Measurements from ENCODE around the gene MFSD11.
"Not testable (repeated sequence)": the region's sequence is repeated elsewhere in the genome, so short reads cannot be mapped to it uniquely, and the experiment has no call there.

The MFSD11 gene

GRCh38 chr17:76726776-76727718, 10.9 kb upstream of the MFSD11 start, which contains the start of gene METTL23:
TSS of gene METTL23 (plus strand) at chr17:76726839. CDS start at chr17:76729711, 2,872 bp downstream.
- peak within 1 kb of the TSS; percentile 97 to 100 for H3K4me3 ChIP-seq (ENCODE audit: low read length in 2 of 2)
- H2AK5ac ChIP-seq (ENCODE audit: low read depth, low read length) = peak within 1 kb of the TSS; percentile 81
- peak within 1 kb of the TSS; percentile 87 for H3K27ac ChIP-seq (replicated peaks; ENCODE audit: low read length)
- H3K18ac ChIP-seq (ENCODE audit: low read length) = peak within 1 kb of the TSS; percentile 99
- H2BK120ac ChIP-seq (ENCODE audit: low read depth, low read length) = peak within 1 kb of the TSS; percentile 72
- peak within 1 kb of the TSS; percentile 100 for H3K14ac ChIP-seq (ENCODE audit: low read length)
- peaks cover 10 to 56% of the 10 kb centered on the region in 2 donors for H3K36me3 ChIP-seq (replicated peaks in 1 of 2; ENCODE audit: control insufficient read depth in 2 of 2, insufficient read depth in 2 of 2, low read length in 2 of 2)
- H3K79me1 ChIP-seq (ENCODE audit: low read depth, low read length) = peaks cover 6% of the 10 kb centered on the region
- peak within 1 kb of the TSS; percentile 98 for H2AFZ ChIP-seq (ENCODE audit: low read length)
- H3K23ac ChIP-seq (ENCODE audit: low read depth, low read length, poor library complexity) = peak within 1 kb of the TSS; percentile 98
- no peak within 1 kb of the TSS for H3K4ac ChIP-seq (ENCODE audit: low read length)
- DNase-seq (ENCODE audit: low spot score) = peak; percentile 53
- H3K9me3 ChIP-seq (replicated peaks in 1 of 2; ENCODE audit: control insufficient read depth in 2 of 2, insufficient read depth in 1 of 2, low read depth in 1 of 2, low read length in 2 of 2) = no peaks in the 10 kb centered on the region
- H3K27me3 ChIP-seq (ENCODE audit: control insufficient read depth in 3 of 3, insufficient read depth in 3 of 3, low read depth in 1 of 3, low read length in 3 of 3) = no peaks in the 10 kb centered on the region
- no peak within 1 kb of the TSS for H4K91ac ChIP-seq (ENCODE audit: low read depth, low read length, poor library complexity)
- no CpG with 5 or more reads among the region's 71 CpGs for whole genome bisulfite sequencing, 2 donors (ENCODE audit: extremely low coverage in 2 of 2, insufficient read length in 2 of 2, insufficient replicate concordance in 1 of 2)
- H2BK12ac ChIP-seq (ENCODE audit: low read length) = no peak within 1 kb of the TSS
- H2BK15ac ChIP-seq (ENCODE audit: low read length) = peak within 1 kb of the TSS; percentile 64
- peak within 1 kb of the TSS; percentile 65 for H4K8ac ChIP-seq (ENCODE audit: low read depth, low read length)
- H3K4me1 ChIP-seq (ENCODE audit: control insufficient read depth in 2 of 2, insufficient read depth in 1 of 2, low read depth in 1 of 2, low read length in 2 of 2) = peaks cover 5 to 11% of the 10 kb centered on the region in 2 donors
- H2BK5ac ChIP-seq (ENCODE audit: low read length) = peak within 1 kb of the TSS; percentile 90
- peak within 1 kb of the TSS; percentile 86 for H3K4me2 ChIP-seq (ENCODE audit: insufficient read depth, low read length, poor library complexity, severe bottlenecking)
- H3K9ac ChIP-seq (ENCODE audit: low read depth, low read length, poor library complexity) = peak within 1 kb of the TSS; percentile 95

DNA sequence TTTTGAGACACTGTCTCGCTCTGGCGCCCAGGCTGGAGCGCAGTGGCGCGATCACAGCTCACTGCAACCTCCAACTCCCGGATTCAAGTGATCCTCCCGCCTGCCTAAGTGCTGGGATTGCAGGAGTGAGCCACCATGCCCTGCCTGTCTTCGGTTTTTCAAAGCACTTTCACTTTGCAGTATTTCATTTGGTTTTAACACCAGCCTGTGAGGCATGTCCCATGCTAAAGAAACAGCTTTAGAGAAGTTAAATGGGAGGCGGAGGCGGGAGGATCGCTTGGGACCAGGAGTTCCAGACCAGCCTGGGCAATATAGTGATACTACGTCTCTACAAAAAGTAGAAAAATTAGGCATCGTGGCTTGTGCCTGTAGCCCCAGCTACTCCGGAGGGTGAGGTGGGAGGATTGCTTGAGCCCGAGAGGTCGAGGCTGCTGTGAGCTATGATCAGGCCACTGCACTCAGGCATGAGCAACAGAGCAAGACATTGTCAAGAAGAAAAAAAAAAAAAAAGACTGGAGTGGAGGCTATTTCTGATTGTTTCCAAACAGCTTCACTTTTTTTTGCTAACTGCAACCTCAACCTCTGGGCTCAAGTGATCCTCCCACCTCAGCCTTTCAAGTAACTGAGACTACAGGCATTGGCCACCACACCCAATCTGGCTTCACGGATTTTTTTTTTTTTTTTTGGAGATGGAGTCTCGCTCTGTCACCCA, 10.0 kb upstream of the MFSD11 start:
- Histone ChIP-seq H3K9ac (ENCODE audit: low read depth, low read length, poor library complexity) (peak overlapping the region; percentile 7), H3K9me3 (replicated peaks in 1 of 2; ENCODE audit: control insufficient read depth in 2 of 2, insufficient read depth in 1 of 2, low read depth in 1 of 2, low read length in 2 of 2) (no peaks in the 10 kb centered on the region), H3K4ac (ENCODE audit: low read length) (no peak overlapping the region), H3K4me3 (ENCODE audit: low read length in 2 of 2) (peak overlapping the region in 1 of 2 donors; percentile 100), H4K8ac (ENCODE audit: low read depth, low read length) (no peak overlapping the region), H3K27ac (replicated peaks; ENCODE audit: low read length) (no peak overlapping the region), H3K18ac (ENCODE audit: low read length) (no peak overlapping the region), H3K4me1 (ENCODE audit: control insufficient read depth in 2 of 2, insufficient read depth in 1 of 2, low read depth in 1 of 2, low read length in 2 of 2) (peaks cover 5 to 11% of the 10 kb centered on the region in 2 donors), H3K27me3 (ENCODE audit: control insufficient read depth in 3 of 3, insufficient read depth in 3 of 3, low read depth in 1 of 3, low read length in 3 of 3) (no peaks in the 10 kb centered on the region), H3K79me1 (ENCODE audit: low read depth, low read length) (peaks cover 6% of the 10 kb centered on the region), H4K91ac (ENCODE audit: low read depth, low read length, poor library complexity) (no peak overlapping the region), H2AK5ac (ENCODE audit: low read depth, low read length) (no peak overlapping the region), H2BK15ac (ENCODE audit: low read length) (no peak overlapping the region), H3K23ac (ENCODE audit: low read depth, low read length, poor library complexity) (peak overlapping the region; percentile 8), H2AFZ (ENCODE audit: low read length) (no peak overlapping the region), H3K4me2 (ENCODE audit: insufficient read depth, low read length, poor library complexity, severe bottlenecking) (no peak overlapping the region), H2BK12ac (ENCODE audit: low read length) (no peak overlapping the region), H3K14ac (ENCODE audit: low read length) (no peak overlapping the region), H2BK5ac (ENCODE audit: low read length) (no peak overlapping the region), H2BK120ac (ENCODE audit: low read depth, low read length) (no peak overlapping the region), H3K36me3 (replicated peaks in 1 of 2; ENCODE audit: control insufficient read depth in 2 of 2, insufficient read depth in 2 of 2, low read length in 2 of 2) (peaks cover 9 to 59% of the 10 kb centered on the region in 2 donors)
- no peak for DNase-seq (ENCODE audit: low spot score)
- WGBS, 2 donors (ENCODE audit: extremely low coverage in 2 of 2, insufficient read length in 2 of 2, insufficient replicate concordance in 1 of 2) = no CpG with 5 or more reads among the region's 18 CpGs

GRCh38 chr17:76731800-76732733, 5.9 kb upstream of the MFSD11 start:
- not testable (repeated sequence) for H4K91ac ChIP-seq (ENCODE audit: low read depth, low read length, poor library complexity); H2AFZ ChIP-seq (ENCODE audit: low read length); H2BK120ac ChIP-seq (ENCODE audit: low read depth, low read length); DNase-seq (ENCODE audit: low spot score); H3K23ac ChIP-seq (ENCODE audit: low read depth, low read length, poor library complexity); H3K18ac ChIP-seq (ENCODE audit: low read length); H3K14ac ChIP-seq (ENCODE audit: low read length); H2AK5ac ChIP-seq (ENCODE audit: low read depth, low read length); H2BK12ac ChIP-seq (ENCODE audit: low read length); H2BK5ac ChIP-seq (ENCODE audit: low read length); H3K79me1 ChIP-seq (ENCODE audit: low read depth, low read length); H2BK15ac ChIP-seq (ENCODE audit: low read length); H3K9me3 ChIP-seq (replicated peaks in 1 of 2; ENCODE audit: control insufficient read depth in 2 of 2, insufficient read depth in 1 of 2, low read depth in 1 of 2, low read length in 2 of 2); H3K27ac ChIP-seq (replicated peaks; ENCODE audit: low read length); H3K9ac ChIP-seq (ENCODE audit: low read depth, low read length, poor library complexity); H3K4me2 ChIP-seq (ENCODE audit: insufficient read depth, low read length, poor library complexity, severe bottlenecking); H3K4me3 ChIP-seq (ENCODE audit: low read length in 2 of 2); H3K27me3 ChIP-seq (ENCODE audit: control insufficient read depth in 3 of 3, insufficient read depth in 3 of 3, low read depth in 1 of 3, low read length in 3 of 3); H4K8ac ChIP-seq (ENCODE audit: low read depth, low read length); H3K4ac ChIP-seq (ENCODE audit: low read length)
- Histone ChIP-seq H3K4me1 (ENCODE audit: control insufficient read depth in 2 of 2, insufficient read depth in 1 of 2, low read depth in 1 of 2, low read length in 2 of 2) (peaks cover 8 to 29% of the 10 kb centered on the region in 2 donors), H3K36me3 (replicated peaks in 1 of 2; ENCODE audit: control insufficient read depth in 2 of 2, insufficient read depth in 2 of 2, low read length in 2 of 2) (peaks cover 17 to 72% of the 10 kb centered on the region in 2 donors)
- no CpG with 5 or more reads among the region's 13 CpGs for WGBS, 2 donors (ENCODE audit: extremely low coverage in 2 of 2, insufficient read length in 2 of 2, insufficient replicate concordance in 1 of 2)
